Esophagus (tissue), 2 donors: ENCODE measurements around the gene BRAP. TPM values are rescaled to one million over a fixed set of nuclear protein-coding genes. Genes with fewer than 3 reads are reported as not detected.

Experiments
- polyA plus RNA-seq, 2 donors: library from polyadenylated mRNA; stranded (reverse); fragments of 200-250 nt; gene quantifications; one replicate each; pipeline ENCODE4 v1.2.3, GENCODE V29; 2013
- donor health status: healthy with polysubstance abuse.
- donor health status: Bipolar disorder and iron deficiency.

Gene BRAP
- polyA plus RNA-seq, 2 donors = 7.6 to 8.5 TPM

Other genes with a start within 250 kb of the BRAP start
- 10 to 100 TPM; 10.0 to 18.0 TPM for gene ATXN2, start 86.6 kb downstream of the BRAP start, polyA plus RNA-seq
- 10 to 100 TPM in 1 of 2 donors, 1 to 10 TPM in 1; 8.2 to 18.3 TPM for gene ACAD10, start 97 bp upstream of the BRAP start, polyA plus RNA-seq
- 100 to 1,000 TPM in 1 of 2 donors, 10 to 100 TPM in 1; 83.9 to 148 TPM for gene ALDH2, start 81.0 kb upstream of the BRAP start, polyA plus RNA-seq
- gene MAPKAPK5, start 156.3 kb upstream of the BRAP start, polyA plus RNA-seq = 10 to 100 TPM; 10.2 to 18.2 TPM